Subcutaneous adipose tissue (tissue), 4 donors: ENCODE data around the gene APOL3. TPM values are rescaled to one million over a fixed set of nuclear protein-coding genes. Genes with fewer than 3 reads are reported as not detected.

Experiments used
- CTCF ChIP-seq: fragments of 450-650 bp; IDR thresholded peaks from one replicate; pipeline ENCODE4 v1.5.1; 2016; ENCODE audit warnings: low read depth, mild to moderate bottlenecking, control low read depth, antibody characterized with exemption, moderate library complexity
- total RNA-seq, 4 donors: library from RNA; depleted of rRNA; stranded (reverse); fragments of >200 nt; gene quantifications; one replicate each; pipeline ENCODE4 v1.1.0, GENCODE V29; 2016

Gene APOL3
- total RNA-seq, 4 donors from 2014 or later, result 99.3 to 166 (median 121) TPM

GRCh38 chr22:36201630-36202319 is 41.2 kb upstream of the APOL3 start, which contains the start of gene APOL4:
Gene APOL4, minus strand, starts transcription at chr22:36201809. Its CDS starts 75 bp downstream, at chr22:36201734.
- TF ChIP-seq CTCF, result no peak

GRCh38 chr22:36199001-36199551 is 38.5 kb upstream of the APOL3 start:
- no peak for TF ChIP-seq CTCF

- TF ChIP-seq CTCF, result no peak
These were observed 38.0 kb upstream of the APOL3 start for GRCh38 chr22:36198536-36198935.

- no peak for TF ChIP-seq CTCF
These were observed 37.1 kb upstream of the APOL3 start for GRCh38 chr22:36197514-36198146.

- TF ChIP-seq CTCF, result no peak
These were observed 36.5 kb upstream of the APOL3 start for GRCh38 chr22:36197065-36197440.

- no peak for TF ChIP-seq CTCF
These were observed 35.9 kb upstream of the APOL3 start for GRCh38 chr22:36196254-36197064.

GRCh38 chr22:36194971-36195370 is 34.4 kb upstream of the APOL3 start:
- no peak for TF ChIP-seq CTCF
